NK-92 treated with Interleukin-12 subunit alpha and Interleukin-12 subunit beta, amount 100 ng/mL, for 24 hours (cell line): ENCODE measurements around the gene BHLHA15.

Source experiments
- DNase-seq: peaks from one replicate; lab custom pipeline; 2025; lab: John Stamatoyannopoulos, UW

The BHLHA15 gene

DNA sequence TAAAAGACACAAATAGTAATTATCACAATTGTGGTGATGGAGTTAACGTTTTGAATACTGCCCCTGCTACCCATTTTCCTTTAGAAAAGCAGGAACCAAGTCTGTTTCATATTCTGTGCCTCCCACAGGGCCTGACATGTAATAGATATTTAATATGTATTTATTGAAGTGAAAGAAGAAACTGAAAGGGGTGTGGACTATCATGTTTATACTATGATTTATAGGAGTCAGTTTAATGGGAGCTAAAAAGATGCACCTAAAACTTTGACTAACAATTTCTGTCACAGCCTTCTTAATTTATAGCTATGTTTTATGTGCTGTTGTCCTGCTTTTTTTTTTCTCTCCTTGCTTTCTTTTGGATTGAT, 24.1 kb upstream of the BHLHA15 start:
- DNase-seq: no peak

DNA sequence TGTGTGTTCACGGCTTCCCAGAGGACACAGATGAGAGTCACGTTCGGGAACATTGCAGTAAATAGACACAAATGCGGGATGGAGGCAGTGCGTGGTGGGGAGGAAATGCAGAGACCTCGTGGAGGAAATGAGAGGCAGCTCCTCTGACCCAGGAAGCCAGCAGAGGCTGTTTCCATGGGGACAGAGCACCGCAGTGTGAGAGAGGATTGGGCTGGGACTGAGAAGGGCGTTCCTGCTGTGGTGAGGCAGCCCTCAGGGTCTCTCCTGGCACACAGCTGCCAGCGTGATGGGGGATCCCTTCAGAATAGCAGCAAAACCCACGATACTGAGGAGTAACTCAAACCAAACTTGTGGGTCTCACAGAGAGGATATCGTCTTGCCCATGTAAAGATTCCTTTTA, 21.7 kb upstream of the BHLHA15 start:
- DNase-seq: no peak

DNA sequence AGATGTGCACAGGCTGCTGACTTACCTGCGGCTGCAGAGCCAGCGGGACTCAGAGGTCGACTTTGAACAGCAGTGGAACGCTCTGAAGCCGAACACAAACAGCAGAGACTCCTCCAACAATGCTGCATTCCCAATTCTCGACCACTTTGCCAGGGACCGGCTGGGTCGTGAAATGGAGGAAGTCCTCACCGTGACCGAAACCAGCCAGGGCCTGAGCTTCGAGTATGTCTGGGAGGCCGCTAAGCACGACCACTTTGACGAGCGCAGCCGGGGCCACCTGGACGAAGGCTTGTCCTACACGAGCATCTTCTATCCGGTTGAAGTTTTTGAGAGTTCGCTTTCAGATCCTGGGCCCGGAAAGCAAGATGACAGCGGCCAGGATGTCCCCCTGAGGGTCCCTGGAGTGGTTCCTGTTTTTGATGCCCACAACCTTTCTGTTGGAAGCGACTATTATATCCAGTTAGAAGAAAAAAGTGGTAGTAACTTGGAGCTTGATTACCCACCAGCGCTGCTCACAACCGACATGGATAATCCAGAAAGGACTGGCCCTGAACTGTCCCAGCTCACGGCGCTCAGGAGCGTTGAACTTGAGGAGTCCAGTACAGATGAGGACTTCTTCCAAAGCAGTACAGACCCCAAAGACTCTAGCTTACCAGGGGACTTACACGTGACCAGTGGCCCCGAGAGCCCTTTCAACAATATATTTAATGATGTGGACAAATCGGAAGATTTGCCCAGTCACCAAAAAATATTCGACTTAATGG, 19.4 kb upstream of the BHLHA15 start:
- DNase-seq: no peak

DNA sequence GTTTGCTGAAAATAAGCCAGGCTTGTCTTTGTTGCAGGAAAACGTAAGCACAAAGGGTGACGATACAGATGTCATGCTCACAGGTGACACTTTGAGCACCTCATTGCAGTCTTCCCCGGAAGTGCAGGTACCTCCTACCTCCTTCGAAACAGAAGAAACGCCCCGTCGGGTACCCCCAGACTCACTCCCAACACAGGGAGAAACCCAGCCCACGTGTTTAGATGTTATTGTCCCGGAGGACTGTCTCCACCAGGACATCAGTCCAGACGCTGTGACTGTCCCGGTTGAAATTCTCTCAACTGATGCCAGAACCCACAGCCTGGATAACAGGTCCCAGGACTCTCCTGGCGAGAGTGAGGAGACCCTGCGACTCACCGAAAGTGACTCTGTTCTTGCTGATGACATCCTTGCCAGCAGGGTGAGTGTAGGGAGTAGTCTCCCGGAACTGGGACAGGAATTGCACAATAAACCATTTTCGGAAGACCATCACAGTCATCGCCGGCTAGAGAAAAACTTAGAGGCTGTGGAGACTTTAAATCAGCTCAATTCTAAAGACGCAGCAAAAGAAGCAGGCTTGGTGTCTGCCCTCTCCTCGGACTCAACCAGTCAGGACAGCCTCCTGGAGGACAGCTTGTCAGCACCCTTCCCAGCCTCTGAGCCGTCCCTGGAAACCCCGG, 18.3 kb upstream of the BHLHA15 start:
- no peak for DNase-seq

DNA sequence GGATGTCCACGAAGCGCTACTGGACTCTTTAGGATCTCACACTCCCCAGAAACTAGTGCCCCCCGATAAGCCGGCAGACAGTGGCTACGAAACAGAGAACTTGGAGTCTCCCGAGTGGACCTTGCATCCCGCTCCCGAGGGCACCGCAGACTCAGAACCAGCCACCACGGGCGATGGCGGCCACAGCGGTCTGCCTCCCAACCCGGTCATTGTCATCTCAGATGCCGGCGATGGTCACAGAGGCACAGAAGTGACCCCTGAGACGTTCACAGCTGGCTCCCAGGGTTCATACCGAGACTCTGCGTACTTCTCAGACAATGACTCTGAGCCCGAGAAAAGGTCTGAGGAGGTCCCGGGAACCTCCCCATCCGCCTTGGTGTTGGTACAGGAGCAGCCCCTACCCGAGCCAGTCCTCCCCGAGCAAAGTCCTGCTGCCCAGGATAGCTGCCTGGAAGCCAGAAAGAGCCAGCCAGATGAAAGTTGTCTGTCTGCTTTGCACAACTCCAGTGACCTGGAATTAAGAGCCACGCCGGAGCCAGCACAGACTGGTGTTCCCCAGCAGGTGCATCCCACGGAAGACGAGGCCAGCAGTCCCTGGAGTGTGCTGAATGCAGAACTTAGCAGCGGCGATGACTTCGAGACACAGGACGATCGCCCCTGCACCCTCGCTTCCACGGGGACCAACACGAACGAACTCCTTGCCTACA, 17.6 kb upstream of the BHLHA15 start:
- DNase-seq: no peak

DNA sequence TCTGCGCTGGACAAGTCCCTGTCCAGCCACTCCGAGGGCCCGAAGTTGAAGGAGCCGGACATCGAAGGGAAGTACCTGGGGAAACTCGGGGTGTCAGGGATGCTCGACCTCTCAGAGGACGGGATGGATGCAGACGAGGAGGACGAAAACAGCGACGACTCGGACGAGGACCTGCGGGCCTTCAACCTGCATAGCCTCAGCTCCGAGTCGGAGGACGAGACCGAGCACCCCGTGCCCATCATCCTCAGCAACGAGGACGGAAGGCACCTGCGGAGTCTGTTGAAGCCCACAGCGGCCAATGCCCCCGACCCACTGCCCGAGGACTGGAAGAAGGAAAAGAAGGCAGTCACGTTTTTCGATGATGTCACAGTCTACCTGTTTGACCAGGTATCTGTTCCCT, 17.1 kb upstream of the BHLHA15 start:
- DNase-seq: no peak

DNA sequence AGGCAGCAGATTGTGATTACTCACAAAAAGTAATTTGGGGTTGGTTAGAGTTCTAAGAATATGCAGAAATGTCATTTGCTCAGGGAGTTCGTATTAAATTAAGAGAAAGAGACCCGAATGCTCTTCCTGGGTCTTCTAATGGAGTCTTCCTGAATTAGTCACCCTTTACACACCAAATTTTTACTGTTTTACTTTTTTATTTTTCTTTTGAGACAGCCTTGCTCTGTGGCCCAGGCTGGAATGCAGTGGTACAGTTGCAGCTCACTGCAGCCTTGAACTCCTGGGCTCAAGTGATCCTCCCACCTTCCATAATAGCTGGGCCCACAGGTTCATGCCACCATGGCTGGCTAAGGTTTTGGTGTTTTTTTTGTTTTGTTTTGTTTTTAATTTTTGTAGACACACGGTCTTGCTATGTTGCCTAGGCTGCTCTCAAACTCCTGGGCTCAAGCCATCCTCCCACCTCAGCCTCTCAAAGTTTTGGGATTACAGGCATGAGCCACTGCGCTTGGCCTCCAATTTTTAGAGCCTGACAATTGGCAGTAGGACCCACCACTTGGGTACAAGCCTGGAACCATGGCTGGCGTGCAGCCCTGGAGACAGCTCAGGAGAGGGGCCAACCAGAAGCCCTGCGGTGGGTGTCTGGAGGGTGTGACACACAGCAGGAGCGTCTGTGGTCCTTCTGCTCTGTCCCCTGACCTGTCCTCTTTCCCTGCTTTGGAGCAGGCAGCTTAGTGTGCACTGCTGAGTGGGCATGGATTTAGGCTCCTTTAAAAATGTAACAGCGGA, 16.4 kb upstream of the BHLHA15 start:
- DNase-seq: no peak

DNA sequence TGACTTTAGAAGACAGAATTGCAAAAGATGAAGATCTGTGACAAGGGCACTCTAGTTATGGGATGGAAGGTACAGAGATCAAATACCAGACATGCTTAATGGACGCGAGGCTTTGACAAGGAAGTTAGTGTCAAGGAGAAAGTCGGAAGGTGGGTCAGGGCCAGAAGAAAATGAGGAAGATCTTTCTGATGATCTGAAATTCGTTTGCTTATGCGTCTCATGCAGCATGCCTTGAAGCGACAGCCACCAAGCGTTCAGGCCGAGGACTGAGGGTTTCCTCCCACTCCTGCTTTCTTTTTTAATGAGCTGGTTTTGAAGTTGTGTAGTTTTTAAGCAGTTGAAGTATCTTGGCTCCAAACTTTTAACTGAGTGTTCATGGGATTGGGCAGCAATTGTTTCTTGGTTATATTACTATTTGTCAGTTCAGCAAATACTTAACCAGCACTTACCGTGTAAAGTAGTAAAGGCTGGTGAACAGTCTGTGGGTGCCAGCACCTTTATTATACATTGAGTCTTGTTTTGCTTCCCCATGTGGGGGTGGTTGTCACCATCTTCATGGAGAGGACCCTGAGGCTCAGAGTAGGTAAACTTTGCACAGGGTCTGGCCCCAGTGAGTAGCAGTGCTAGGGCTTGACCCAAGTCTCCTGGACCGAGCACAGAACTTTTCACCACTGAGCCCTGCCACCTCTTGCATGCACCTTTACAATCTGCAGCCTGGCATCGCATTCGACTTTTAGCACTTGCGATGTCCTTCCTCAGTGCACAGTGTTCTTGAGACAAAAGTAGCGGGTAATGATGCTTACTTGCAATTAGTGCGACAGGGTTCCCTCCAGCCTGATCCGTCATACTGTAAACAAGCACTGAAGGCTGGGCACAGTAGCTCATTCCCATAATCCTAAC, 14.3 kb upstream of the BHLHA15 start:
- DNase-seq: no peak

DNA sequence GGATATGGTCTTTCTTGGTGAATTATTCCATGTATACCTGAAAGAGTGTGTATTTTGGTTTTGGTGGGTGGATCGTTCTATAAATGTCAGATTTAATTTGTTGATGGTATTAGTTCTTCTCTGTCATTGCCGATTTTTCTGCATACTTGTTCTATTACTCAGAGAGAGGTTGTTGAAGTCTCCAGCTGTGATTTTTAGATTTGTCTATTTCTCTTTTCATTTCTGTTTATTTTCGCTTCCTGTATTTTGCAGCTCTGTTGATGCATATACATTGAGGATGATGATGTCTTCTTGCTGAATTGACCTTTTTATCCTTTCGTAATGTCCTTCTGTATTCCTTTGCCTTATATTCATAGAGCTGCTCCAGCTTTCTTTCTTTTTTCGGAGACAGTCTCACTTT, 12.1 kb upstream of the BHLHA15 start:
- DNase-seq: no peak

DNA sequence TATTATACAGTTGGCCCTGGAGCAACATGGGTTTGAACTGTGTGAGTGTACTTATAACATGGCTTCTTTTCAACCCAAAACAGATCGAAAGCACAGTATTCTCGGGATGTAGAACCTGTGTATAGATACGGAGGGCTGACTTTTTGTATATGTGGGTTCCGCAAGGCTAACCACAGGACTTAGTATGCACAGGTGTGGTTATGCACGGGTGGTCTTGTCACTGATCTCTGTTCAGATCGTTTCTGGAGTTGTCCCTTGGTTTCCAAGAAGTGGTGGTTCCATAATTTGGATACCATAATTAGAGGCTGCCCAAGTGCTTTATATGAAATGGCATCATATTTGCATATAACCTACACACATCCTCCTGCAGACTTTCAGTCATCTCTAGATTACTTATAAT, 10.9 kb upstream of the BHLHA15 start:
- DNase-seq: no peak

DNA sequence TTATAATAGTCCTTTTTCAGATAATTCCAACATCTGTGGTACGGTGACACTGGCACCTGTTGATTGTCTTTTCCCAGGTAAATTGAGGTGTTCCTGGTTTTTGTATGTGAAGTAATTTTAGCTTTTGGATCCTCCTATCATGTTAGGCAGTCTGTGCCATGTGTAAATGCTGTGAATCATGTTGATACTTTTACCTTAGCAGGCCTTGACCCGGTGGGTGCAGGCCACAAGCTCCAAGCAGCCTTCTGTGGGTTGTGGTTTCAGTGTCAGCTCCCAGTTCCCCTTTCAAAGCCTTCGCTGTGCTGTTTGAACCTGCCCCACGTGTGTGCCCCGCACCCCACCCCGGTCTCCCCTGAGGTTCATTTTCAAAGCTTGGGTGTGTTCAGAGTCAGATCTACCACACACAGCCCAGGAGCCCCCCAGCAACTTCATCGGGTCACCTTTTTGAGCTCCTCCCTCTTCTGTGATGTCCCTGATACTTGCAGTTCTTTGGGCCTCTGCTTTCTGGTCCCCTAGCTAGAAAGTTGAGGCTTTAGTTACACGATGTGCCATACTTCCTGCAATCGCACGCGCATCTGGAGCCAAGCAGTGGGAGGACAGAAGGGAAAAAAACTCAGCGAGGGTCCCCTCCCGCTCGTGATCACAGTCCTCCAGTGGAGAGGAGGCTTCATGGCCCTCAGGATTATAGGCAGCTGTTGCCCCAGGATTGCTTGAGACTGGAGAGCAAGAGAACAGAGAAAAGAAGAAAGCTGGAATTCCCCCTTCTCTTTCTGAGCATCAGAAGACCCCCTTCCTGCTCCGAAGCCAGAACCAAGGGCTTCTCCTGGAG, 8.7 kb upstream of the BHLHA15 start:
- peak; percentile 79 for DNase-seq

DNA sequence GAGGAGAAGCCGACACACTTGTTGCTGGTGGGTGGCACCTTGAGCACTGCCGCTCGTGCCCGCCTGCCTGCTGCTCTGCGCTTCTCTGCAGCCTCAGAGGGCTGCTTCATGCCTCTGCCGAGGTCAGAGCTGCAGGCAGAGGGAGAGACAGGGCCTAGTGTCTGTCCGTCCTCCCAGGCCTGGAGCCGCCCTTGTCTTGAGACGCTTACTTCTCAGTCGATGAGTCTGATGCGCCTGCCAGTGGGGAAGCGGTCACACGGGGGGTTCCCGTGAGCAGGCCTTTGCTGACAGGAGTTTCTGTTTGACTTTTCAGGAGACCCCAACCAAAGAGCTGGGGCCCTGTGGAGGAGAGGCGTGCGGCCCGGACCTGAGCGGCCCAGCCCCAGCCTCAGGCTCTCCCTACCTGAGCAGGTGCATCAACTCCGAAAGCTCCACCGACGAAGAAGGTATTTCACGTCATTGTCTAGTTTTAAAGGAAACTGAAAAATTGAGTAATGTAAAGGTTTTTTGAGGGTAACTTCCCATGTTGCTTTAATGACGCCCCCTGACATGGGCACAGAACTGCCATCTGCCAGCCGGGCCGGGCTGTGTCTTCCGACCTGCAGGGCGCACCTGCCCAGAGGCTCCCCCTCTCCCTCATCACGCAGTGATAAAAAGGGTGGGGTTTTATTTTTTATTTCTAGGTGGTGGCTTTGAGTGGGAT, 7.8 kb upstream of the BHLHA15 start:
- no peak for DNase-seq

DNA sequence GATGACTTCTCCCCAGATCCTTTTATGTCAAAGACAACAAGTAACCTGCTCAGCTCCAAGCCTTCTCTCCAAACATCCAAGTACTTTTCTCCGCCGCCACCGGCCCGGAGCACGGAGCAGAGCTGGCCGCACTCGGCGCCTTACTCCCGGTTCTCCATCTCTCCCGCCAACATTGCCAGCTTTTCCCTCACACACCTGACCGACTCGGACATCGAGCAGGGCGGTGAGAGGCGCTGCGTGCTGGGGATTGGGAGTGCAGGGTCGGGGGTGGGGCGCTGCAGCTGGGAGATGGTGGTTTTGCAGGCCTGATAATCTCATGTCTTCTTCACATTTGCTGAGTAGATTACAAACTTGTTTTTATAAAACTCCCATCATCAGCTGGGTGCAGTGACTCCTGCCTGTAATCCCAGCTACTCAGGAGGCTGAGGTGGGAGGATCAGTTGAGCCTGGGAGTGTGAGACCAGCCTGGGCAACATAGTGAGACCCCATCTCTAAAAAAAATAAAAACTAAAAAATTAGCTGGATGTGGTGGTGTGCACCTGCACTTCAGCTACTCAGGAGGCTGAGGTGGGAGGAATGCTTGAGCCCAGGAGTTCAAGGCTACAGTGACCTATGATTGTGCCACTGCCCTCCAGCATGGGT, 7.2 kb upstream of the BHLHA15 start:
- no peak for DNase-seq

DNA sequence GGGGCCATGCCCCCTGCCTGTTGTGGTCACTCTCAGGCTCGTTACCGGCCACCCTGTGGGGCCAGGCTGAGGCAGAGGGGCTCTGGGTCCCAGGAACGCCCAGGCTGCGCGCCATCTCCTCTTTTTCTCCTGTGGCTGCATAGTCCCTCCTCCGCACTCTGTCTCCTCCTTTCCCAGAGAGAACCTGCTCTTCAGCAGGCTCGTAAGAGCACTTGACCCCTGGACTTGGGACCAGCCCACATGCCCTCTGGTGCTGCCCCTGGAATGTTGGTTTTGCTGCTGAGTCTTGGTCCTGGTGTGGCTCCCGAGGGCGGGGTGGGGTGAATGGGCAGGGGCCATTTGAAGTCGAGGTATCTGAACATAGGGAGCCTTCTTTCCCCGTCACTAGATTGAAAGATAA, 6.6 kb upstream of the BHLHA15 start:
- DNase-seq: no peak

DNA sequence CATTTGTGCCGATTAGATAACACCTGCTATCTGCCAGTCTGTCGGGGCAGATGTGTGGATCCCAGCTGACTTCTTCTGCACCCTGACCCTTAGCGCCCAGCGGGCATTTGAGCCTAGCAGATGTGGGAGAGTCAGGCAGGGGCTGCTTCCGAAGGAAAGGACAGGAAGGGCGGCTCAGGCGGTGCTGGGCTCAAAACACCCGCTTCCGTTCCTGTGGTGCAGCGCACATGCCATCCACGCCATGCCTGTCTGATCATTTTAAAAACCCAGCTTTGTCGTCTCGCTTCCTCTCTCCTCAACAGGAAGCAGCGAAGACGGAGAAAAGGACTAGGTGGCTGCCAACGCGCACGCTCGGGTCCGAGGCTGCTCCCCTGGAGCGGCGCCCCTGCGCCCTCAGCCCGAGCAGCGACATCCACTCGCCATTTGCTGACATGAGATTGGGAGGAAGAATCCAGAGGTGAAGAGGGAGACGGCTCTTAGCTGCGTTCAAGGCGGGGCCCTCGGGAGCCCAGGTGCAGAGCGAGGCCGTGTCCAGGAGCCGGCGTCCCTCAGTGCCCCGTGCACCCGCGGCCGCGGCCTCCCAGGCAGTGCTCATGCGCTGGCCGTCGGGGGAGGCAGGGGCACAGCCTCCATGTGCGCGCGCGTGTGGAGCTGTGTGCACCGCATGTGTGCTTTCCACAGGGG, 5.9 kb upstream of the BHLHA15 start:
- DNase-seq: no peak

DNA sequence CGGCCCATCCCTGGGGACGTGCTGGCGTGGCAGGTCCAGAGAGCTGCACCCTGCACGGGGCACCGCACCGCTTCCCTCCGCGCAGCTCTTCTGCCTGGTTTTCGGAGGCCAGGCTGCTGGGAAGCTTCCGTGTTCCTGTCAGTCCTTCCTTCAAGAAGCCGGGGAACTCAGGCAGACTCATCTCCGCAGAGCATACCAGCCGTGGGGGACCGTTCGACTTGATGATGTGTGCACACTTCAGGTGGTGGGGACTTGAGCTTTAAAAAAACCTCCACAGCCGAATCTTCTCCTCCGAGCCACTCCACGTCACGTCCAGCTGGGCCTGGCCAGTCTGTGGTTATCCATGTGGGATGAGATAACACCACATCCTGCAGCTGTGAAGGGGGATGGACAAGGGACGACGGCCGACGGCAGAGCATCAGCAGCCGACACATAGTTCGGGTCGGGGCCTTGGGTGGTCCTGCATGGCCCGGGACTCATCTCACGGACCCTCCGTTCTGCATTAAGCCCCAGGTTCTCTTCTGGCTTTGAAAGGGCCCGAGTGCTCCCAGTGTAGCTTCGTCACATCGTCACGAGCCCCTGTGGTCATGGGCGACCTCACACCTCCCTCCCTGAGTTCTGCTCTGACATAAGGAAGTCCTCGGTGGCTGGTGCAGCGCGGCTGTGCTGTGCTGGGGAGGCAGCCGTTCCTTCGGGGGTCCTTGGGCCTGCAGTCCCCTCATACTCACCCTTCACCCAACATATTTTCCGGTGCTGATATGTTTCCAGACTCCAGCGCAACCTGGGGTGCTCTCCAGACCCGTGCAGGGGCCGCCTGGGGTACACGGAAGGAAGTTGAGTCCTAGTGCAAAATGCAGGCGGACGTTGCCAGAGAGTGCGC, 4.5 kb upstream of the BHLHA15 start:
- no peak for DNase-seq

DNA sequence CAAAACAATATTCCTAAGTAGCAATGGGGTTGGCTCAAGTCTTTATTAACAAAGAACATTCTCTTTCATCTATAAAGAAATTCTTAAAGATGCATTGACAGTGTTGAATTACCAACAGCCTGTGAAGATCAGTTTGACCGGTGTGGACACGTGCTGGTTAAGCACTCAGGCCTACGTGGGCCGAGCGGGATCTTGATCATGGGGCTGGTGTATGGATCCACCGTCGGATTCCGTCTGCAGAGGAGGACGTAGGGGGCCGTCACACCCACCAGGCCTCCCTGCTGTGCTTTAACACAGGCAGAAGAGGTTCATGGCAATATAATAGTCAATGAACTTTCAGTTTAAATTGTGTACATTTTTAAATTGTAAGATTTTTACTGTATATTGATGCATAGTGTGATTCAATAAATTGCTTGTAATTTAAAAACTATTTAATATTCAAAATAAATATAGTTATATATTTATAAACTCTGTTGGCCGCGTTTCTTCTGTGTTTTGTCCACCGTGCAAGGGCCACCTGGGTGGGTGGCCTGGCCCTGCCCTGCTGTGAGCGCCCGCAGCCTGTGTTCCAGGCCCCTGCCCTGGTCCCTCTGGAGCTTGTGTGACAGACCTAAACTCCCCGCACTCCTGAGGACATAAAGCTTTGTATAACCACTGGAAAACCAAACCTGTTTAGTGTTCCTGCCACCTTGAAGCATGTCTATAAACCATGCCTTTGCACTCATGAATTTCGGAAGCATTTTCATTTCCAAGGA, 1.9 kb upstream of the BHLHA15 start:
- no peak for DNase-seq
